Transverse colon (tissue), 4 donors: ENCODE measurements around the gene OBSL1. TPM values are rescaled to one million over a fixed set of nuclear protein-coding genes. Genes with fewer than 3 reads are reported as not detected.

ENCODE experiments used
- DNase-seq: peaks from one replicate; pipeline ENCODE4 v3.0.0-alpha.2; 2019
- H3K27ac ChIP-seq, 4 donors: fragments of 200-600 bp; sonication (generic); 2 replicates each; pipeline ENCODE4 v1.5.1; 2016 to 2018; ENCODE audit warnings: inconsistent platforms in 4 of 4
- H3K27me3 ChIP-seq: fragments of 200-600 bp; sonication (generic); 2 replicates; pipeline ENCODE4 v1.5.1; 2017; ENCODE audit warnings: inconsistent platforms
- H3K36me3 ChIP-seq, 4 donors: fragments of 200-600 bp; sonication (generic); 2 replicates each; pipeline ENCODE4 v1.5.1; 2017 to 2019; ENCODE audit warnings: inconsistent platforms in 4 of 4
- H3K4me1 ChIP-seq, 4 donors: fragments of 200-600 bp; sonication (generic); 2 replicates each; pipeline ENCODE4 v1.5.1; 2017 to 2020; ENCODE audit warnings: inconsistent platforms in 4 of 4
- H3K4me3 ChIP-seq, 4 donors: fragments of 200-600 bp; sonication (generic); 1 replicate in 1 of 4; 2 replicates in 3 of 4; pipeline versions ENCODE4 v1.5.1 to v1.6.1; 2017 to 2019; ENCODE audit warnings: inconsistent platforms in 4 of 4
- H3K9me3 ChIP-seq, 2 donors: fragments of 200-600 bp; sonication (generic); 2 replicates each; pipeline ENCODE4 v1.5.1; 2017 to 2019; ENCODE audit warnings: inconsistent platforms in 2 of 2
- EP300 ChIP-seq: sonication (generic); formaldehyde crosslinking; IDR thresholded peaks from one replicate; pipeline ENCODE4 v1.6.1; 2017; ENCODE audit warnings: antibody characterized with exemption, low read depth
- POLR2A ChIP-seq: fragments of 450-650 bp; IDR thresholded peaks from one replicate; pipeline ENCODE4 v1.6.1; 2016; ENCODE audit warnings: antibody characterized with exemption, mild to moderate bottlenecking, moderate library complexity
- POLR2AphosphoS5 ChIP-seq, 3 donors: sonication (generic); formaldehyde crosslinking; IDR thresholded peaks; one replicate each; pipeline ENCODE4 v1.6.1; 2016; ENCODE audit warnings: antibody characterized with exemption in 3 of 3
- WGBS, 2 donors: methylation state at CpG; one replicate each; pipeline ENCODE4 v1.1.5; 2018; ENCODE audit warnings: low coverage in 1 of 2; 5-methylcytosine and 5-hydroxymethylcytosine counted together
- in situ Hi-C, 4 donors: fragments of 200-750 bp; cut with MboI; loops; one replicate each; pipeline versions ENCODE4 v1.15.0 to v1.15.1; 2017; ENCODE audit warnings: low sequenced_read_pairs in 3 of 4, low pct_ligation_motif_present in 1 of 4, low pct_unique_long_range_greater_than_20kb in 1 of 4
- intact Hi-C: fragments of 100-400 bp; cut with DNase I; formaldehyde crosslinking; loops from one replicate; pipeline ENCODE4 v1.15.1; 2023; ENCODE audit warnings: low total_unique reads
- total RNA-seq, 4 donors: library from RNA; depleted of rRNA; stranded (reverse); fragments of >200 nt; gene quantifications; one replicate each; pipeline ENCODE4 v1.1.0, GENCODE V29; 2016
- TF ChIP-seq, protein P1 (sequence below), 5 experiments: fragments of 200-600 bp in 3 of 5; fragments of 450-650 bp in 2 of 5; sonication (generic) in 3 of 5; IDR thresholded peaks; 1 replicate in 2 of 5; 2 replicates in 3 of 5; pipeline ENCODE4 v1.5.1; 2016 to 2017; ENCODE audit warnings: antibody characterized with exemption in 5 of 5, inconsistent platforms in 3 of 5, mild to moderate bottlenecking in 2 of 5, moderate library complexity in 1 of 5

OBSL1 gene
- total RNA-seq, 4 donors from 2014 or later = 18.1 to 57.2 (median 19.0) TPM

DNA sequence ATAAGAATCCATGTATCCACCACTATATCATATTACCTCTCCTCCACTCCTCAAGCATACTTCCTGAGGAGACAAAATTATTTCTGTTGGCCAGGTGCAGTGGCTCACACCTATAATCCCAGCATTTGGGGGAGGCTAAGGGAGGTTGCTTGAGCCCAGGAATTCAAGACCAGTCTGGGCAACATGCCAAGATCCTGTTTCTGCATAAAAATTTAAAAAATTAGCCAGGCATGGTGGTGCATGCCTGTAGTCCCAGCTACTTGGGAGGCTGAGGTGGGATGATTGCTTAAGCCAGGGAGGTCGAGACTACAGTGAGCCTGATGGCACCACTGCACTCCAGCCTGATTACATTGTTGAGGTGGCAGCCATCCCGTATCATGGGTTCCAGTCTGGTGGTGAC is 10.0 kb upstream of the OBSL1 start:
- TF ChIP-seq, protein P1, sequence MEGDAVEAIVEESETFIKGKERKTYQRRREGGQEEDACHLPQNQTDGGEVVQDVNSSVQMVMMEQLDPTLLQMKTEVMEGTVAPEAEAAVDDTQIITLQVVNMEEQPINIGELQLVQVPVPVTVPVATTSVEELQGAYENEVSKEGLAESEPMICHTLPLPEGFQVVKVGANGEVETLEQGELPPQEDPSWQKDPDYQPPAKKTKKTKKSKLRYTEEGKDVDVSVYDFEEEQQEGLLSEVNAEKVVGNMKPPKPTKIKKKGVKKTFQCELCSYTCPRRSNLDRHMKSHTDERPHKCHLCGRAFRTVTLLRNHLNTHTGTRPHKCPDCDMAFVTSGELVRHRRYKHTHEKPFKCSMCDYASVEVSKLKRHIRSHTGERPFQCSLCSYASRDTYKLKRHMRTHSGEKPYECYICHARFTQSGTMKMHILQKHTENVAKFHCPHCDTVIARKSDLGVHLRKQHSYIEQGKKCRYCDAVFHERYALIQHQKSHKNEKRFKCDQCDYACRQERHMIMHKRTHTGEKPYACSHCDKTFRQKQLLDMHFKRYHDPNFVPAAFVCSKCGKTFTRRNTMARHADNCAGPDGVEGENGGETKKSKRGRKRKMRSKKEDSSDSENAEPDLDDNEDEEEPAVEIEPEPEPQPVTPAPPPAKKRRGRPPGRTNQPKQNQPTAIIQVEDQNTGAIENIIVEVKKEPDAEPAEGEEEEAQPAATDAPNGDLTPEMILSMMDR (IDR thresholded peaks at IDR 0.05) = no peak
- 64% methylated on average over 2 of the region's 2 CpGs; no CpG with 5 or more reads in 1 of the 2 donors for WGBS, 2 donors
- no peak for DNase-seq
- H3K9me3 ChIP-seq = no peaks in the 10 kb centered on the region
- in situ Hi-C loops (no loop called here), intact Hi-C loops (no loop called here)
- no peak overlapping the region for H3K4me3 ChIP-seq
- no peak overlapping the region for H3K27ac ChIP-seq
- no peaks in the 10 kb centered on the region for H3K36me3 ChIP-seq
- H3K4me1 ChIP-seq = no peaks in the 10 kb centered on the region
- peaks cover 14% of the 10 kb centered on the region for H3K27me3 ChIP-seq

DNA sequence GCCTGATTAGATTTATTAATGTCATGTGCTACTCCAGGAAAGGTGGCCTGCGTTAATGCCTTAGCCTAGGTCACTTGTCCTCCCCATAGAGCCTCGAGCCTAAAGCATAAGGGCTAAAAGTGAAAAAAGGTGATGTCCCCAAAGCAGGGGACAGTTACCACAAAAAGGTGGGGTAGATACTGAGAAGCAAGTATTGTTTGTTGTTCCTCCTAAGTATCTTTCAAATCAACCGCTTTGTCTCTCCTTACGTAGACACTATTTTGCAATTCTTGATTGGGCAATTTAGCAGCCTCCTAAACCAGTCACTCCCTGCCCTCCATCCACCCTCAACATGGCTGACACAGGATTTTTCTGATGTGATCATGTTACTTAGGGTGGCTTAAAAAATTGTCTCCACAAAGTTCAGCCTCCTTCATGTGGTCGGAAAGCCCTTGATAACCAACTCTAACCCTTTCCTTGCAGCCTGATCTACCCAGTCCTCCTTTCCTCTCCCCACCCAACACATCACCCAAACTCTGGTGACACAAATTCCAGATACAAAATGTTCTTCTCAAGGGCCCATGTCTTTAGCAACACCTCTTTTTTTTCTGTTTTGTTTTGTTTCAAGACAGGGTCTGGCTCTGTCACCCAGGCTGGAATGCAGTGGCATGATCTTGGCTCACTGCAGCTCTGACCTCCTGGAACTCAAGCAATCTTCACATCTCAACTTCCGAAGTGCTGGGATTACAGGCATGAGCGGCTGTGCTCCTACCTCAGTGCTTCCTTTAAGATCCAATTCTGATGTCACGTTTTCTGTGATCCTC is 7.7 kb upstream of the OBSL1 start:
- in situ Hi-C loops = no loop called here

DNA sequence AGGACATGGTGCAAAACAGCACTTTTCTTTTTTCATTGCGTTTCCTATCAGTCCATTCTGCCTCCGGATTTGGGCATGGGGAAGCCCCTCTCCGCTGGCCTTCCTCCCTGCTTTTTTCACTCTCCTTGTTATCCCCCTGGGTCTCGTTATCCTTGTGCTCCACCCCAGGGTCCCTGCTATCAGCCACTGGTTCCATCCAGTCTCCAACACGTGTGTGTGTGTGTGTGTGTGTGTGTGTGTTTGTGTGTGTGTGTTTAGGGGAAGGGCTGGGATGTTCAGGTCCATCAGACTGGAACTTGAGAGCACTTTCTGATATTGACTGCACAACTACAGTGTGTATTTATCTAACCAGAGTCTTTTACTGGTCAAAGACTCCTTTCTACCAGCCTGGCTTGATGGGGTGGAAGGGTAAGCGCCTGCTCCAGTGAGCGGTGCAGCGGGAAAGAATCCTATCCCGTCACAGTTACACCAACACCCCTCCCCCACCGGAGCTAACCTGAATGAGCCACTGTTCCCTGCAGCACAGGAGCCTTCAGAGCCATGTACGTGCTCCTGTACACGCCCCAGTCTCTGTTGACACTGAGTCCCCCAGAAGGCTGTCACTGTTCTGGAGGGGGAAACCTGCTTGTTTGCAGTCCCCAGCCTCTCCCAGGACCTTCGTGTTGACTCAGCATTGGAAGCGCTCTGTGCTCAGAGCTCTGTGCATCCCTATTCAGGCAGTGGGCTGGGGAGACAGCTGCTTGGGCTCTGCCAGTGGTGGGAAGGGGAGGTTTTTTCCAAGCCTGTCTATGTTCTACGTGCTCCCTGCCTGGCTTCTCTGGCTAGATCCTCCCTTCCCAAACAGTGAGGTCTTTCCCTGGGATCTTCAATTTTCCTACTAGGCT is 5.4 kb upstream of the OBSL1 start:
- TF ChIP-seq POLR2AphosphoS5 (IDR thresholded peaks at IDR 0.05) = no peak
- TF ChIP-seq, protein P1 (IDR thresholded peaks at IDR 0.05) = no peak
- TF ChIP-seq EP300 = no peak
- TF ChIP-seq POLR2A = no peak
- Histone ChIP-seq H3K4me1 (peaks cover 0 to under 1% (median 0%) of the 10 kb centered on the region in 4 donors), H3K27ac (no peak overlapping the region), H3K9me3 (no peaks in the 10 kb centered on the region), H3K4me3 (no peak overlapping the region), H3K36me3 (no peaks in the 10 kb centered on the region), H3K27me3 (peaks cover 22% of the 10 kb centered on the region)
- intact Hi-C loops (no loop called here), in situ Hi-C loops (no loop called here)
- DNase-seq = no peak
- WGBS, 2 donors = 35 to 41% methylated on average over 4 to 15 of the region's 15 CpGs

More for the DNA sequence above, 7.7 kb upstream of the OBSL1 start:
- Histone ChIP-seq H3K4me3 (no peak overlapping the region), H3K27me3 (peaks cover 10% of the 10 kb centered on the region), H3K36me3 (no peaks in the 10 kb centered on the region), H3K27ac (no peak overlapping the region), H3K4me1 (no peaks in the 10 kb centered on the region), H3K9me3 (no peaks in the 10 kb centered on the region)
- no peak for DNase-seq
- intact Hi-C loops = no loop called here
- TF ChIP-seq, protein P1 (IDR thresholded peaks at IDR 0.05) = no peak
- TF ChIP-seq POLR2AphosphoS5 (IDR thresholded peaks at IDR 0.05) (no peak), POLR2A (no peak), EP300 (no peak)
- 81 to 85% methylated on average over 8 of the region's 8 CpGs for WGBS, 2 donors
